Effector memory CD8-positive, alpha-beta T cell (primary cell): ENCODE measurements around the gene GNA14.

ENCODE experiments used
- ATAC-seq: fragments of 150-1000 bp; cut with Tn5 transposase; replicated peaks from 2 replicates; pipeline ENCODE4 v1.10.0; 2021; ENCODE audit warnings: mild to moderate bottlenecking, moderate library complexity
- DNase-seq, 3 experiments: peaks; one replicate each; pipeline ENCODE4 v3.0.0; 2021
- H3K27ac Mint-ChIP-seq, 2 donors: one replicate each; pipeline ENCODE4 v1.8.0; 2022; ENCODE audit warnings: mild to moderate bottlenecking in 2 of 2, mixed read lengths in 2 of 2, moderate library complexity in 2 of 2
- H3K27me3 Mint-ChIP-seq, 2 donors: one replicate each; pipeline ENCODE4 v1.8.0; 2022; ENCODE audit warnings: mixed read lengths in 2 of 2
- H3K36me3 Mint-ChIP-seq: one replicate; pipeline ENCODE4 v1.8.0; 2022; ENCODE audit warnings: mild to moderate bottlenecking, moderate library complexity, mixed read lengths; ENCODE audit not compliant: insufficient read depth
- H3K4me1 Mint-ChIP-seq, 2 donors: one replicate each; pipeline ENCODE4 v1.8.0; 2022; ENCODE audit warnings: low read depth in 2 of 2, mixed read lengths in 2 of 2
- H3K4me3 Mint-ChIP-seq, 2 donors: one replicate each; pipeline ENCODE4 v1.8.0; 2022; ENCODE audit warnings: mild to moderate bottlenecking in 2 of 2, mixed read lengths in 2 of 2, moderate library complexity in 2 of 2
- H3K9me3 Mint-ChIP-seq, 2 donors: one replicate each; pipeline ENCODE4 v1.8.0; 2022; ENCODE audit warnings: mixed read lengths in 2 of 2

Gene GNA14

GRCh38 chr9:77469515-77470231 is 178.4 kb downstream of the GNA14 start:
- Mint-ChIP-seq H3K27me3 (peaks cover 13 to 27% of the 10 kb centered on the region in 2 donors), H3K4me3 (no peak overlapping the region), H3K9me3 (no peaks in the 10 kb centered on the region), H3K4me1 (no peaks in the 10 kb centered on the region), H3K27ac (no peak overlapping the region), H3K36me3 (no peaks in the 10 kb centered on the region)
- no peak for DNase-seq
- no peak for ATAC-seq

- Mint-ChIP-seq H3K9me3 (no peaks in the 10 kb centered on the region), H3K4me1 (no peaks in the 10 kb centered on the region), H3K4me3 (no peak overlapping the region), H3K27me3 (peaks cover 13 to 51% of the 10 kb centered on the region in 2 donors), H3K36me3 (no peaks in the 10 kb centered on the region), H3K27ac (no peak overlapping the region)
- ATAC-seq = no peak
- no peak for DNase-seq
These were observed 183.5 kb downstream of the GNA14 start for GRCh38 chr9:77464661-77465060.

GRCh38 chr9:77463151-77463550 is 185.0 kb downstream of the GNA14 start:
- DNase-seq (no peak), ATAC-seq (no peak)
- H3K27ac Mint-ChIP-seq = no peak overlapping the region
- H3K4me3 Mint-ChIP-seq = no peak overlapping the region
- peaks cover 7 to 61% of the 10 kb centered on the region in 2 donors for H3K27me3 Mint-ChIP-seq
- H3K9me3 Mint-ChIP-seq = no peaks in the 10 kb centered on the region
- H3K36me3 Mint-ChIP-seq = no peaks in the 10 kb centered on the region
- H3K4me1 Mint-ChIP-seq = peaks cover under 1 to 1% of the 10 kb centered on the region in 2 donors

GRCh38 chr9:77462066-77462465 is 186.1 kb downstream of the GNA14 start:
- DNase-seq = no peak
- H3K27me3 Mint-ChIP-seq = peaks cover 7 to 57% of the 10 kb centered on the region in 2 donors

DNA sequence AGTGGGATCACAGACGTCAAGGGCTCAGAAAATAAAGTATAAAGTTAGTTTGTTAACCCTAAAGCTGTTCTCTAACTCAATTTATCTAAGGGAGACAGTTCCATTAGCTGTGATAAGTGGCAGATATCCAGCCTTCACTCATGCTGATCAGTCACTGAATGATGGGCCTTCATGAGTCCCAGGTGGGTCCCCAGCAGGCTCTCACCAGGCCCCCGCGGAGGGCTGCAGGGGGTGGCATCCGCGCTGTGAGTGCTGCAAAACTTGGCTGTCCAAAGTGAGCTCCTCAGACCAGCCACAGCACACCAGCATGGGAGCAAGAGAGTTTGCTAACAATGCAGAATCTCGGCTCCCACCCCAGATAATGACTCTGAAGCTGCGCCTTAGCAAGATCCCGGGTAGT is 187.2 kb downstream of the GNA14 start:
- no peaks in the 10 kb centered on the region for H3K9me3 Mint-ChIP-seq
- no peak overlapping the region for H3K27ac Mint-ChIP-seq
- peaks cover 0 to 49% of the 10 kb centered on the region in 2 donors for H3K27me3 Mint-ChIP-seq
- H3K4me3 Mint-ChIP-seq = no peak overlapping the region
- no peaks in the 10 kb centered on the region for H3K36me3 Mint-ChIP-seq
- peaks cover 8 to 9% of the 10 kb centered on the region in 2 donors for H3K4me1 Mint-ChIP-seq
- DNase-seq (no peak), ATAC-seq (no peak)

More at GRCh38 chr9:77462066-77462465, 186.1 kb downstream of the GNA14 start:
- ATAC-seq = no peak
- Mint-ChIP-seq H3K4me3 (no peak overlapping the region), H3K36me3 (no peaks in the 10 kb centered on the region), H3K27ac (no peak overlapping the region), H3K9me3 (no peaks in the 10 kb centered on the region), H3K4me1 (peaks cover 6 to 7% of the 10 kb centered on the region in 2 donors)

GRCh38 chr9:77457916-77458592 is 190.1 kb downstream of the GNA14 start:
- H3K27me3 Mint-ChIP-seq = peaks cover 6 to 46% of the 10 kb centered on the region in 2 donors
- no peaks in the 10 kb centered on the region for H3K9me3 Mint-ChIP-seq
- peak overlapping the region in 1 of 2 donors; percentile 53 for H3K27ac Mint-ChIP-seq
- H3K36me3 Mint-ChIP-seq = no peaks in the 10 kb centered on the region
- H3K4me1 Mint-ChIP-seq = peaks cover 13% of the 10 kb centered on the region in 2 donors
- H3K4me3 Mint-ChIP-seq = no peak overlapping the region
- peak; percentile 86 for ATAC-seq
- peak; percentile 41 to 50 (median 48) for DNase-seq

DNA sequence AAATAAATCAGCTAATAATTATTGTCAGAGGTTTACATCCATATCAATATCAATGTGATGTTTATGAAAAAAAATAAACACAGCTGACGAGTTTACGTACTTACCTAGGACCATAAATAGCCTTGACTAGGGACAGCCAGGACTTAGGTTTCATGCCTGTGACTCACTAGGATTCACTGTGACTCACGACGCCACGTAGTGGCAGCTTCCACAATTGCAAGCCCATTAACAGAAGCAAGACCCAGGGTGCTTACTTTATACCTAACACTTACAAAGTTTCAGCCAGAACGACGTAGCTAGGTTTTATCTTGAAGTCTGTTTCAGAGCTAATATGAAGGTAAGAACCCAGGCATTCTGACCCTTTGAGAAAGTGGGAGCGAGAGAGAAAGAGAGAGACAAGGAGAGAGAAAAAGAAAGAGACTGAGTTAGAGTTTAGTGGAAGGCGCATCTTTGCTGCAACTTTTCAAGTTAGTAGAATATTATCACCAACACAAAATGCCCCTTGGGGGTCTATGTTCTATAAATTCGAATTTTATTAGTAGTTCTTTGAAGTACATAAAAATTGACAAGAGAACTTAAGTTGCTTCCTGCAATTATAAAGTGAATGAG is 191.2 kb downstream of the GNA14 start:
- H3K4me3 Mint-ChIP-seq = no peak overlapping the region
- H3K36me3 Mint-ChIP-seq = no peaks in the 10 kb centered on the region
- ATAC-seq = peak; percentile 79
- no peak overlapping the region for H3K27ac Mint-ChIP-seq
- no peaks in the 10 kb centered on the region for H3K9me3 Mint-ChIP-seq
- peaks cover 7 to 37% of the 10 kb centered on the region in 2 donors for H3K27me3 Mint-ChIP-seq
- peaks cover 13% of the 10 kb centered on the region in 2 donors for H3K4me1 Mint-ChIP-seq
- peak; percentile 66 to 77 (median 68) for DNase-seq

DNA sequence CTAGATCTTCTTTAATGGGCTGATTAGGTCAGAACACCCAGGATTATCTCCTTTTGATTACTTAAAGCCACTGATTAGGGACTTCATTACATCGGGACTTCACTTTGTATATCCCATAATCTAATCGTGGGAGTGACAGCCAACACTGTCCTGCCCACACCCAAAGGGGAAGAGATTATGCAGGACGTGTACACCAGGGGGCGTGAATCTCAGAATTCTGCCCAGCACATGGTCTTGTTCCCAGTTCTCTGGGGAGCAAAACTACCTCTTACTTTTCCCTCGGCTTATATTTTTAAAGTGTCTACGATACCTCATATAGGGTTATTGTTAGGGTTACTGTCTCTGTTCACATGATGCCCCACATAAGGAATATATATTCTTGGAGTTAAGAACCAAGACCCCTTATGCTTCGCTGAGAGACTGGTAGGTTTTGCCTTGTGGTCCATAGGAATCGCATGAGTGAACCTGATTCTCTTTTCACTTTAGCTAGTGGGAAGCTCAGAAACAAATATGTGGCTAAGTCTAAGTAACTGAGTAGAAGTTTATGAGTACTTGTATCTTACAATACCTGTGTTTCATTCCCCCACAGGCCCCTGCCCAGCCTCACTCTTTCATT is 192.7 kb downstream of the GNA14 start:
- Mint-ChIP-seq H3K4me3 (no peak overlapping the region), H3K9me3 (no peaks in the 10 kb centered on the region), H3K4me1 (peaks cover 13% of the 10 kb centered on the region in 2 donors), H3K27me3 (peaks cover 19 to 47% of the 10 kb centered on the region in 2 donors), H3K36me3 (no peaks in the 10 kb centered on the region), H3K27ac (no peak overlapping the region)
- peak; percentile 9 to 22 (median 17) for DNase-seq
- ATAC-seq = peak; percentile 32

- H3K27ac Mint-ChIP-seq = no peak overlapping the region
- no peak overlapping the region for H3K4me3 Mint-ChIP-seq
- DNase-seq = no peak
- peaks cover 26 to 47% of the 10 kb centered on the region in 2 donors for H3K27me3 Mint-ChIP-seq
- H3K4me1 Mint-ChIP-seq = peaks cover 13% of the 10 kb centered on the region in 2 donors
- no peak for ATAC-seq
- H3K36me3 Mint-ChIP-seq = no peaks in the 10 kb centered on the region
- no peaks in the 10 kb centered on the region for H3K9me3 Mint-ChIP-seq
These were observed 193.5 kb downstream of the GNA14 start for GRCh38 chr9:77454663-77455062.

DNA sequence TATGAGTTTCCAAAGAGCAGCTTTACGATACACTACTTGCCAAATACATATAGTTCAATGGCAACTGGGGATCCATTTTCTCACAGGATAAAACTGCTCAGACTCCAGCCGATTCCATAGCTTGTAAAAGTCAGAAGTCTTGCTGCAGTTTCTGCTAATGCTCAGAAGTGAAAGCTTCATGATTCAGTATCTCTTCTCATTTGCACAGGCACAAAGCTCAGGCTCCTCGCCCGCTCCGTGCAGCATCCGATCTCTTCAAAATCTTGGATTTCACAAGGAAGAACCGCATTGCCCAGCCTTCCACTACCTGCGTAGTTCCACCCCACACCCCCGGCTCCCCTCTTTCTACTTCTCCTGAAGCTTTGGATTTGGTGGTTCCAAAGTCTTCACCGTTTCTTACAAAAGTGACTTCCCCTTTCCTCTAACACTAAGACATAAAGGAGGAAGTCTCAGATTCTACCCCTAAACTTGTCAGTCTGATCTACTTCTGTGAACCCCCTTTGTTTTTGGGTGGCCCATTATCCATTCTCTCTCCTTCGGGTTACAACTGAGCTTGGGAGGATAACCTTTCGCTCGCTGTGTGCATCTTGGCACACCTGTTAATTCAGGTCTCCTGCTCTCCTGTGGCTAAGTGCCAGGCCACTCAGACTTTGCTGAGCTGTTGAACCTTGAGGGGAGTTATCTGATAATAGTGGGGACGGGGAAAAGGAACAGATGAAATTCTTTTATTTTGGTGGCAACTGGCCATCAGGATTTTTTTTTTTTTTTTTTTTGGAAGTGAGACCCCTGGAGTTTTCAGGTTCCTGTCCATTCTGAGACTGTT is 194.1 kb downstream of the GNA14 start:
- Mint-ChIP-seq H3K4me1 (peaks cover 13% of the 10 kb centered on the region in 2 donors), H3K9me3 (no peaks in the 10 kb centered on the region), H3K27me3 (peaks cover 26 to 45% of the 10 kb centered on the region in 2 donors), H3K27ac (peak overlapping the region in 1 of 2 donors; percentile 11), H3K4me3 (peak overlapping the region; percentile 47), H3K36me3 (no peaks in the 10 kb centered on the region)
- no peak for DNase-seq
- ATAC-seq = no peak

DNA sequence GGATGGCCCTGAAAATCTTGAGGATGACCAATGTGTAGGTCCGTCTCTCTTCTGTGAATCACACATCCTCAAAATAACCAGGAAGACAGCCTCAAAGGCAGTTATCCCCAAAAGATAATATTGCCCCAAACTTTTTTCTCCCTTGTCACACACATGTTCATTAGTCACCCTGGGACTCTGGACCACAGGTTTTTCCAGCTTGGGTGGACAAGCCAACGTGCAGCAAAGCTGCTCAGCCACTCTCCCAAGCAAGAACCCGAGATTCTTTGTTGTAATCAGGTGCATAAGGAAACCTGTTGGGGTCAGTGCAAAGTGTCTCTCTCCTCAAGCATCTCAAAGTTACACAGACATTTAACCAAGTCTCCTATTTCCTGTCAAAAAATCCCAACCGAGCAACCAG is 196.6 kb downstream of the GNA14 start:
- H3K9me3 Mint-ChIP-seq = peaks cover 0 to 7% of the 10 kb centered on the region in 2 donors
- no peak overlapping the region for H3K27ac Mint-ChIP-seq
- ATAC-seq = no peak
- peaks cover 35 to 49% of the 10 kb centered on the region in 2 donors for H3K27me3 Mint-ChIP-seq
- H3K4me1 Mint-ChIP-seq = peaks cover 4 to 5% of the 10 kb centered on the region in 2 donors
- H3K4me3 Mint-ChIP-seq = no peak overlapping the region
- DNase-seq = no peak
- H3K36me3 Mint-ChIP-seq = no peaks in the 10 kb centered on the region

- Mint-ChIP-seq H3K4me3 (no peak overlapping the region), H3K4me1 (peaks cover 4 to 5% of the 10 kb centered on the region in 2 donors), H3K36me3 (no peaks in the 10 kb centered on the region), H3K27me3 (peaks cover 35 to 50% of the 10 kb centered on the region in 2 donors), H3K27ac (no peak overlapping the region), H3K9me3 (peaks cover 0 to 7% of the 10 kb centered on the region in 2 donors)
- ATAC-seq (no peak), DNase-seq (no peak)
These were observed 198.0 kb downstream of the GNA14 start for GRCh38 chr9:77450085-77450475.
